Central memory CD8-positive, alpha-beta T cell (primary cell): ENCODE results near the gene SLC7A7.
"Not testable (repeated sequence)": the region's sequence is repeated elsewhere in the genome, so short reads cannot be mapped to it uniquely, and the experiment has no call there.

Experiments used
- ATAC-seq: fragments of 150-1000 bp; cut with Tn5 transposase; replicated peaks from 2 replicates; pipeline ENCODE4 v1.10.0; 2022; ENCODE audit warnings: mild to moderate bottlenecking, moderate FRiP score, moderate number of reproducible peaks; ENCODE audit not compliant: poor library complexity, severe bottlenecking; ENCODE audit errors: extremely low read depth
- DNase-seq, 2 donors: peaks; one replicate each; pipeline ENCODE4 v3.0.0; 2021; ENCODE audit warnings: low spot score in 2 of 2
- H3K27ac Mint-ChIP-seq: one replicate; pipeline ENCODE4 v1.8.0; 2022; ENCODE audit warnings: low read depth, mild to moderate bottlenecking, moderate library complexity, mixed read lengths
- H3K27me3 Mint-ChIP-seq: one replicate; pipeline ENCODE4 v1.8.0; 2022; ENCODE audit warnings: mixed read lengths
- H3K36me3 Mint-ChIP-seq: one replicate; pipeline ENCODE4 v1.8.0; 2022; ENCODE audit warnings: mild to moderate bottlenecking, moderate library complexity, mixed read lengths; ENCODE audit not compliant: insufficient read depth
- H3K4me1 Mint-ChIP-seq: one replicate; pipeline ENCODE4 v1.8.0; 2022; ENCODE audit warnings: mixed read lengths
- H3K4me3 Mint-ChIP-seq: one replicate; pipeline ENCODE4 v1.8.0; 2022; ENCODE audit warnings: mild to moderate bottlenecking, moderate library complexity, mixed read lengths
- H3K9me3 Mint-ChIP-seq: one replicate; pipeline ENCODE4 v1.8.0; 2022; ENCODE audit warnings: mixed read lengths

Gene SLC7A7

GRCh38 chr14:22807432-22808087, 7.7 kb downstream of the SLC7A7 start:
- Mint-ChIP-seq H3K36me3 (no peaks in the 10 kb centered on the region), H3K27ac (no peak overlapping the region), H3K9me3 (no peaks in the 10 kb centered on the region), H3K27me3 (peaks cover 33% of the 10 kb centered on the region), H3K4me1 (no peaks in the 10 kb centered on the region), H3K4me3 (no peak overlapping the region)
- ATAC-seq (no peak), DNase-seq (no peak)

GRCh38 chr14:22805235-22805634, 10.0 kb downstream of the SLC7A7 start:
- ATAC-seq, H3K36me3 Mint-ChIP-seq, DNase-seq, H3K4me3 Mint-ChIP-seq, H3K4me1 Mint-ChIP-seq, H3K27ac Mint-ChIP-seq, H3K9me3 Mint-ChIP-seq: not testable (repeated sequence)
- peaks cover 56% of the 10 kb centered on the region for H3K27me3 Mint-ChIP-seq

GRCh38 chr14:22803687-22803974, 11.6 kb downstream of the SLC7A7 start:
- Mint-ChIP-seq H3K27me3 (peaks cover 72% of the 10 kb centered on the region), H3K36me3 (no peaks in the 10 kb centered on the region), H3K27ac (no peak overlapping the region), H3K4me1 (no peaks in the 10 kb centered on the region), H3K9me3 (no peaks in the 10 kb centered on the region), H3K4me3 (no peak overlapping the region)
- ATAC-seq (no peak), DNase-seq (no peak)

- Mint-ChIP-seq H3K36me3 (no peaks in the 10 kb centered on the region), H3K27ac (no peak overlapping the region), H3K4me1 (no peaks in the 10 kb centered on the region), H3K9me3 (no peaks in the 10 kb centered on the region), H3K27me3 (peaks cover 78% of the 10 kb centered on the region), H3K4me3 (no peak overlapping the region)
- no peak for ATAC-seq
- DNase-seq: no peak
Measured at GRCh38 chr14:22802860-22803686, 12.2 kb downstream of the SLC7A7 start.

- ATAC-seq (no peak), DNase-seq (no peak)
- Mint-ChIP-seq H3K27ac (no peak overlapping the region), H3K36me3 (no peaks in the 10 kb centered on the region), H3K4me1 (no peaks in the 10 kb centered on the region), H3K4me3 (no peak overlapping the region), H3K9me3 (no peaks in the 10 kb centered on the region), H3K27me3 (peaks cover 90% of the 10 kb centered on the region)
Measured at GRCh38 chr14:22801716-22802115, 13.5 kb downstream of the SLC7A7 start.

GRCh38 chr14:22800346-22800745, 14.9 kb downstream of the SLC7A7 start:
- Mint-ChIP-seq H3K9me3 (no peaks in the 10 kb centered on the region), H3K4me3 (no peak overlapping the region), H3K27ac (no peak overlapping the region), H3K36me3 (no peaks in the 10 kb centered on the region), H3K4me1 (no peaks in the 10 kb centered on the region), H3K27me3 (peaks cover 99% of the 10 kb centered on the region)
- no peak for ATAC-seq
- DNase-seq: no peak

GRCh38 chr14:22798528-22798927, 16.7 kb downstream of the SLC7A7 start:
- DNase-seq: no peak
- ATAC-seq: no peak
- Mint-ChIP-seq H3K36me3 (no peaks in the 10 kb centered on the region), H3K4me3 (no peak overlapping the region), H3K27me3 (peaks cover 99% of the 10 kb centered on the region), H3K4me1 (no peaks in the 10 kb centered on the region), H3K9me3 (no peaks in the 10 kb centered on the region), H3K27ac (no peak overlapping the region)

GRCh38 chr14:22797017-22797917, 18.0 kb downstream of the SLC7A7 start:
- Mint-ChIP-seq H3K9me3 (no peaks in the 10 kb centered on the region), H3K4me3 (no peak overlapping the region), H3K27me3 (peaks cover 86% of the 10 kb centered on the region), H3K4me1 (no peaks in the 10 kb centered on the region), H3K27ac (no peak overlapping the region), H3K36me3 (no peaks in the 10 kb centered on the region)
- ATAC-seq (no peak), DNase-seq (no peak)

- Mint-ChIP-seq H3K27ac (no peak overlapping the region), H3K4me1 (no peaks in the 10 kb centered on the region), H3K27me3 (peaks cover 76% of the 10 kb centered on the region), H3K4me3 (no peak overlapping the region), H3K9me3 (no peaks in the 10 kb centered on the region), H3K36me3 (no peaks in the 10 kb centered on the region)
- no peak for ATAC-seq
- no peak for DNase-seq
Measured at GRCh38 chr14:22796087-22796707, 19.0 kb downstream of the SLC7A7 start.

GRCh38 chr14:22794551-22794951, 20.7 kb downstream of the SLC7A7 start:
- DNase-seq (no peak), ATAC-seq (no peak)
- peaks cover 59% of the 10 kb centered on the region for H3K27me3 Mint-ChIP-seq

GRCh38 chr14:22793976-22794375, 21.3 kb downstream of the SLC7A7 start:
- no peak overlapping the region for H3K4me3 Mint-ChIP-seq
- no peaks in the 10 kb centered on the region for H3K9me3 Mint-ChIP-seq
- no peaks in the 10 kb centered on the region for H3K4me1 Mint-ChIP-seq
- H3K36me3 Mint-ChIP-seq: no peaks in the 10 kb centered on the region
- peaks cover 53% of the 10 kb centered on the region for H3K27me3 Mint-ChIP-seq
- no peak overlapping the region for H3K27ac Mint-ChIP-seq
- DNase-seq (no peak), ATAC-seq (no peak)

More at GRCh38 chr14:22794551-22794951, 20.7 kb downstream of the SLC7A7 start:
- H3K4me1 Mint-ChIP-seq: no peaks in the 10 kb centered on the region
- H3K36me3 Mint-ChIP-seq: no peaks in the 10 kb centered on the region
- no peaks in the 10 kb centered on the region for H3K9me3 Mint-ChIP-seq
- no peak overlapping the region for H3K4me3 Mint-ChIP-seq
- H3K27ac Mint-ChIP-seq: no peak overlapping the region

GRCh38 chr14:22793550-22793949, 21.7 kb downstream of the SLC7A7 start:
- not testable (repeated sequence) for H3K27ac Mint-ChIP-seq, H3K4me3 Mint-ChIP-seq, H3K9me3 Mint-ChIP-seq, DNase-seq, H3K36me3 Mint-ChIP-seq, H3K4me1 Mint-ChIP-seq, ATAC-seq
- H3K27me3 Mint-ChIP-seq: peaks cover 49% of the 10 kb centered on the region
